GM19043 (cell line): ENCODE data around the gene TTYH2.

Experiments used
- ATAC-seq: cut with Tn5 transposase; IDR thresholded peaks from one replicate; pipeline ENCODE4 v1.9.1; 2021; ENCODE audit warnings: low read depth; ENCODE audit not compliant: unreplicated experiment

Gene TTYH2

DNA sequence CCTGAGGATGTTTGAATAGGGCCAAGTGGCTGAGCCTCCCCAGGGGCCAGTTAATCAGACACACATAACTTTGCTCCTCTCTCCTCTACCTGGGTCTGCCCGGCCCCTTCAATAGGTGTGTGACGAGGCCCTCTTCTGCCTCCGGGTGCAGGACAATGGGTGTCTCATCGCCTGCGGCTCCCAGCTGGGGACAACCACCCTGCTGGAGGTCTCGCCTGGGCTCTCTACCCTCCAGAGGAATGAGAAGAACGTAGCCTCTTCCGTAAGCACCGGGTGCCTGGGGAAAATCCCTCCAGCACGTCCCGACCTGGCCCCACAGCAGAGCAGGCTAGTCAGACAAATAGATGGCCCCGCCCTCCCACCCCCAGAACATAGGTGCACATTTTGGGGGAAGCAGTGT lies 96.5 kb downstream of the TTYH2 start:
- no peak for ATAC-seq
